ENCODE measurements around the gene RNF150. TPM values are rescaled to one million over a fixed set of nuclear protein-coding genes. Genes with fewer than 3 reads are reported as not detected.
"Not testable (repeated sequence)": the region's sequence is repeated elsewhere in the genome, so short reads cannot be mapped to it uniquely, and the experiment has no call there.

RNF150 gene
- polyA plus RNA-seq, 3 donors, result 0.21 TPM; not detected in 2

GRCh38 chr4:140826701-140827027 is 306.6 kb downstream of the RNF150 start:
- H3K9me3 ChIP-seq (replicated peaks in 1 of 2; ENCODE audit: control insufficient read depth in 1 of 2, insufficient read depth in 1 of 2, low read length in 2 of 2), result no peaks in the 10 kb centered on the region
- no peak overlapping the region for H3K27ac ChIP-seq (ENCODE audit: low read depth in 1 of 2, low read length in 2 of 2)
- H3K36me3 ChIP-seq (replicated peaks in 1 of 2; ENCODE audit: control insufficient read depth in 1 of 2, insufficient read depth in 2 of 2, low read length in 2 of 2), result no peaks in the 10 kb centered on the region
- H3K36me3 Mint-ChIP-seq, result no peaks in the 10 kb centered on the region
- H2AFZ ChIP-seq (ENCODE audit: insufficient read depth, low read depth, low read length, poor library complexity, severe bottlenecking), result no peak overlapping the region
- no peak for DNase-seq
- no peak for TF ChIP-seq CTCF (IDR thresholded peaks at IDR 0.05)
- no peaks in the 10 kb centered on the region for H3K27me3 ChIP-seq (ENCODE audit: control insufficient read depth in 2 of 2, insufficient read depth in 2 of 2, low read length in 2 of 2)
- H3K4me3 ChIP-seq (replicated peaks in 1 of 3; ENCODE audit: low read depth in 2 of 3, low read length in 3 of 3), result no peak overlapping the region
- no CpG with 5 or more reads among the region's 2 CpGs for WGBS (ENCODE audit: insufficient coverage)
- H3K4me3 Mint-ChIP-seq, result no peak overlapping the region
- no peak overlapping the region for H3K9ac ChIP-seq (ENCODE audit: insufficient read depth, low read length, poor library complexity, severe bottlenecking)
- peaks cover 0 to 4% of the 10 kb centered on the region in 2 donors for H3K4me1 ChIP-seq (ENCODE audit: control insufficient read depth in 1 of 2, insufficient read depth in 2 of 2, low read length in 2 of 2)
- peaks cover 5% of the 10 kb centered on the region for H3K4me1 Mint-ChIP-seq
- peaks cover 0 to 2% (median 1%) of the 10 kb centered on the region in 3 donors for H3K27me3 Mint-ChIP-seq (ENCODE audit: low read depth in 3 of 3)
- H3K9me3 Mint-ChIP-seq, result peaks cover 0 to 5% (median 0%) of the 10 kb centered on the region in 7 donors
- no peaks in the 10 kb centered on the region for H4K20me1 ChIP-seq (ENCODE audit: insufficient read depth, low read length)
- intact Hi-C loops (cut with micrococcal nuclease), result no loop called here
- no peak overlapping the region for H3K4me2 ChIP-seq (replicated peaks; ENCODE audit: extremely low read depth, low read length, poor library complexity, severe bottlenecking)
- no peak overlapping the region for H3K27ac Mint-ChIP-seq
- no peaks in the 10 kb centered on the region for H3K79me2 ChIP-seq (ENCODE audit: insufficient read depth, low read length)

DNA sequence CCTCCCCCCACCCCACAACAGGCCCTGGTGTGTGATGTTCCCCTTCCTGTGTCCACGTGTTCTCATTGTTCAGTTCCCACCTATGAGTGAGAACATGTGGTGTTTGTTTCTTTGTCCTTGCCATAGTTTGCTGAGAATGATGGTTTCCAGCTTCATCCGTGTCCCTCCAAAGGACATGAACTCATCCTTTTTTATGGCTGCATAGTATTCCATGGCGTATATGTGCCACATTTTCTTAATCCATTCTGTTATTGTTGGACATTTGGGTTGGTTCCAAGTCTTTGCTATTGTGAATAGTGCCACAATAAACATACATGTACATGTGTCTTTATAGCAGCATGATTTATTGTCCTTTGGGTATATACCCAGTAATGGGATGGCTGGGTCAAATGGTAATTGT is 312.7 kb downstream of the RNF150 start:
- H3K4me1 Mint-ChIP-seq; H3K4me3 Mint-ChIP-seq; intact Hi-C loops (cut with micrococcal nuclease); H3K36me3 ChIP-seq (replicated peaks in 1 of 2; ENCODE audit: control insufficient read depth in 1 of 2, insufficient read depth in 2 of 2, low read length in 2 of 2); H3K9ac ChIP-seq (ENCODE audit: insufficient read depth, low read length, poor library complexity, severe bottlenecking); H3K36me3 Mint-ChIP-seq; H2AFZ ChIP-seq (ENCODE audit: insufficient read depth, low read depth, low read length, poor library complexity, severe bottlenecking); H3K4me3 ChIP-seq (replicated peaks in 1 of 3; ENCODE audit: low read depth in 2 of 3, low read length in 3 of 3); H3K4me2 ChIP-seq (replicated peaks; ENCODE audit: extremely low read depth, low read length, poor library complexity, severe bottlenecking); H3K27me3 Mint-ChIP-seq (ENCODE audit: low read depth in 3 of 3); H3K4me1 ChIP-seq (ENCODE audit: control insufficient read depth in 1 of 2, insufficient read depth in 2 of 2, low read length in 2 of 2); H3K27me3 ChIP-seq (ENCODE audit: control insufficient read depth in 2 of 2, insufficient read depth in 2 of 2, low read length in 2 of 2); H3K9me3 ChIP-seq (replicated peaks in 1 of 2; ENCODE audit: control insufficient read depth in 1 of 2, insufficient read depth in 1 of 2, low read length in 2 of 2); H4K20me1 ChIP-seq (ENCODE audit: insufficient read depth, low read length); DNase-seq; H3K79me2 ChIP-seq (ENCODE audit: insufficient read depth, low read length); H3K9me3 Mint-ChIP-seq; H3K27ac ChIP-seq (ENCODE audit: low read depth in 1 of 2, low read length in 2 of 2); H3K27ac Mint-ChIP-seq: not testable (repeated sequence)
- WGBS (ENCODE audit: insufficient coverage), result no CpG with 5 or more reads among the region's 3 CpGs

Data from CD14-positive monocyte (primary cell).